ENCODE measurements around the gene GPR89A. TPM values are rescaled to one million over a fixed set of nuclear protein-coding genes. Genes with fewer than 3 reads are reported as not detected.
"Not testable (repeated sequence)": the region's sequence is repeated elsewhere in the genome, so short reads cannot be mapped to it uniquely, and the experiment has no call there.

Gene GPR89A
- total RNA-seq, 1 donor from 2014 or later = 26.0 TPM

- DNase-seq (ENCODE audit: low spot score) = no peak
Observed at GRCh38 chr1:145717833-145718232, 110.0 kb downstream of the GPR89A start.

DNA sequence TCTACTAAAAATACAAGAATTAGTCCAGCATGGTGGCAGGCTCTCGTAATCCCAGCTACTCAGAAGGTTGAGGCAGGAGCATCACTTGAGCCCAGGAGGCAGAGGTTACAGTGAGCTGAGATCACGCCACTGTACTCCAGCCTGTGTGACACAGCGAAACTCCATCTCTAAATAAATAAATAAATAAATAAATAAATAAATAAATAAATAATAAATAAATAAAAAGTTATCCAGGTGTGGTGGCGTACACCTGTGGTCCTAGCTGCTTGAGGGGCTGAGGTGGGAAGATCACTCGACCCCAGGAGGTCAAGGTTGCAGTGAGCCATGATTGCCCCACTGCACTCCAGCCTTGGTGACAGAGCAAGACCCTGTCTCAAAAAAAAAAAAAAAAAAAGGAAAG, 110.7 kb downstream of the GPR89A start:
- not testable (repeated sequence) for DNase-seq (ENCODE audit: low spot score)

DNA sequence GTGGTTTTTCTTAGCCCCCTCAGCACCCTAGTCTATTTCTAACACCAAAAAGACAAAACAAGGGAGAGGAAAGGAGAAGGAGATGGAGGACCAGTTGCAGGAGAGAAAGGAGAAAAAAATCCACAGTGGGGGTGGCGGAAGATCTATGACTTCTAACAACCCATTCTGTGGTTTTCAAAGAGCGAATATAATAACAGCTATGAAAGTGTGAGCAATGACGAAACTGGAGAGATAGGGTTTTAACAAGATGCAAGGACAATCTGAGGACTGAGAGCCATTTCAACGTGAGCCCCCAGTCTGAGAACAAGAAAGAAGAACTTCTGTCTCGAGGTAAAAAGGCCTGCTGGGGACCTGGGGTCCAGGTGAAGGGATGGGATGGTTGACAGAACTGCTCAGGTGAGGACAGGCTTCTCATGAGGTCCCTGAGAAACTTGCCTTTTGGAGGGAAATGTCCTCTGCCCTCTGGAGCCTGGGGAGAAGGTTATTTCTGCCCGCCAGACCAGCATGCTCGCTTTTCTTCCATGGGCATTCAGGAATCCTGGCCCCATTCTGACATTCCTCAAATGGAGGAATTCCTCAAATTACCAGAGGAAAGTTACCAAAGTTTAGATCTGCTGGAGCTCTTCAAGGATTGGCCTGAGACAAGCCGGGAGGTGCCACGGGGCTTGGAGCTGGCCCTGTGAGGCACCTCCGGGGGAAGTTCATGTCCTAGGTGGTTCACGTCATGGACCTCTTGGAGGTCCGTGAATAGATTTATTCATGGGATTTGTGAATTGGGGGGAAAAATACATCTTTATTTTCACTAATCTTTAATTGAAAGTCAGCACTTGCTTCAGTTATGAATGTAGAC, 111.7 kb downstream of the GPR89A start, which contains the start of gene CD160:
TSS of gene CD160 (plus strand) at position 270 of the 850 bp plus-strand sequence. CDS start 8,829 bp downstream, outside the sequence.
- DNase-seq (ENCODE audit: low spot score) = no peak

Other genes starting within 250 kb of the GPR89A start
- gene NBPF20, start 182.4 kb upstream of the GPR89A start, total RNA-seq (ENCODE audit: insufficient read depth, low replicate concordance) = 0.72 TPM
- gene PDZK1, start 99.4 kb downstream of the GPR89A start, total RNA-seq (ENCODE audit: insufficient read depth, low replicate concordance) = 16.6 TPM
- gene CD160, start 111.5 kb downstream of the GPR89A start, total RNA-seq (ENCODE audit: insufficient read depth, low replicate concordance) = 6.5 TPM
- gene RNF115, start 216.1 kb downstream of the GPR89A start, total RNA-seq (ENCODE audit: insufficient read depth, low replicate concordance) = 29.9 TPM
- 23.1 TPM for gene POLR3C, start 216.2 kb downstream of the GPR89A start, total RNA-seq (ENCODE audit: insufficient read depth, low replicate concordance)
- gene NUDT17, start 237.6 kb downstream of the GPR89A start, total RNA-seq (ENCODE audit: insufficient read depth, low replicate concordance) = 4.3 TPM